ENCODE measurements around the gene TLN1. TPM values are rescaled to one million over a fixed set of nuclear protein-coding genes. Genes with fewer than 3 reads are reported as not detected.

Gene TLN1
- total RNA-seq, 4 donors from 2014 or later: 126 to 179 (median 152) TPM

DNA sequence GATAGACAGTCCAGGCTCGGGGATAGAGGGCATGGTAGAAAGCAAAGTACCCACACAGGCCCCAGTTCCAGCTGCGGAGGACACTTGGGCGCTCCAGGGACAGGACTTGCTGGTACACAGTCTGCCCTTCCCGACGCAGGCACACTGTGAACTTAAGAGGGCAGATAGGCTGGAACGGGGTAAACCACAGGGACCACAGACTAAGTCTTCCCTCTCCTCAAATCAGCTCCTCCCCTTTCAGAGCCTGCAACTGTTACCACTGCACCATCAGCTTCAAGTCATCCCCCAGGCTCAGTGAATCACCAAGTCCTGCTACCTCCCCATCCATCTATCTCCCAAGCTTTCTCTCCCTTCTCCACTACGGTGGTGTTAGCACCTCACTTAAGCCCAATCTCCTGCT, 9.7 kb upstream of the TLN1 start:
- 91% methylated on average over 7 of the region's 7 CpGs for WGBS

GRCh38 chr9:35740243-35740642, 8.2 kb upstream of the TLN1 start:
- H3K9me3 ChIP-seq: no peaks in the 10 kb centered on the region
- H3K36me3 ChIP-seq: peaks cover 97% of the 10 kb centered on the region
- no peak for DNase-seq (ENCODE audit: low spot score in 2 of 2)
- H3K27ac ChIP-seq: no peak overlapping the region
- TF ChIP-seq POLR2AphosphoS5 (IDR thresholded peaks at IDR 0.05): no peak
- H3K27me3 ChIP-seq: no peaks in the 10 kb centered on the region
- H3K4me3 ChIP-seq: no peak overlapping the region
- H3K4me1 ChIP-seq: peaks cover 9% of the 10 kb centered on the region
- WGBS: 80% methylated on average over 1 of the region's 6 CpGs

More for the DNA sequence above, 9.7 kb upstream of the TLN1 start:
- Histone ChIP-seq H3K4me1 (peaks cover 23% of the 10 kb centered on the region), H3K27me3 (no peaks in the 10 kb centered on the region), H3K27ac (no peak overlapping the region), H3K4me3 (no peak overlapping the region), H3K36me3 (peaks cover 82% of the 10 kb centered on the region), H3K9me3 (no peaks in the 10 kb centered on the region)
- TF ChIP-seq POLR2A (IDR thresholded peaks at IDR 0.05) (no peak), EP300 (IDR thresholded peaks at IDR 0.05) (no peak), POLR2AphosphoS5 (IDR thresholded peaks at IDR 0.05) (no peak)
- TF ChIP-seq, protein P1, sequence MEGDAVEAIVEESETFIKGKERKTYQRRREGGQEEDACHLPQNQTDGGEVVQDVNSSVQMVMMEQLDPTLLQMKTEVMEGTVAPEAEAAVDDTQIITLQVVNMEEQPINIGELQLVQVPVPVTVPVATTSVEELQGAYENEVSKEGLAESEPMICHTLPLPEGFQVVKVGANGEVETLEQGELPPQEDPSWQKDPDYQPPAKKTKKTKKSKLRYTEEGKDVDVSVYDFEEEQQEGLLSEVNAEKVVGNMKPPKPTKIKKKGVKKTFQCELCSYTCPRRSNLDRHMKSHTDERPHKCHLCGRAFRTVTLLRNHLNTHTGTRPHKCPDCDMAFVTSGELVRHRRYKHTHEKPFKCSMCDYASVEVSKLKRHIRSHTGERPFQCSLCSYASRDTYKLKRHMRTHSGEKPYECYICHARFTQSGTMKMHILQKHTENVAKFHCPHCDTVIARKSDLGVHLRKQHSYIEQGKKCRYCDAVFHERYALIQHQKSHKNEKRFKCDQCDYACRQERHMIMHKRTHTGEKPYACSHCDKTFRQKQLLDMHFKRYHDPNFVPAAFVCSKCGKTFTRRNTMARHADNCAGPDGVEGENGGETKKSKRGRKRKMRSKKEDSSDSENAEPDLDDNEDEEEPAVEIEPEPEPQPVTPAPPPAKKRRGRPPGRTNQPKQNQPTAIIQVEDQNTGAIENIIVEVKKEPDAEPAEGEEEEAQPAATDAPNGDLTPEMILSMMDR (IDR thresholded peaks at IDR 0.05): no peak
- peak in 1 of 2 donors; percentile 13 for DNase-seq (ENCODE audit: low spot score in 2 of 2)

- 87% methylated on average over 7 of the region's 7 CpGs for WGBS
- no peak overlapping the region for H3K4me3 ChIP-seq
- no peak overlapping the region for H3K27ac ChIP-seq
- peak in 1 of 2 donors; percentile 40 for DNase-seq (ENCODE audit: low spot score in 2 of 2)
- peaks cover 90% of the 10 kb centered on the region for H3K36me3 ChIP-seq
- TF ChIP-seq, protein P1 (IDR thresholded peaks at IDR 0.05): no peak
- TF ChIP-seq POLR2AphosphoS5 (IDR thresholded peaks at IDR 0.05) (no peak), EP300 (IDR thresholded peaks at IDR 0.05) (no peak)
- H3K27me3 ChIP-seq: no peaks in the 10 kb centered on the region
- no peaks in the 10 kb centered on the region for H3K9me3 ChIP-seq
- H3K4me1 ChIP-seq: no peaks in the 10 kb centered on the region
Observed at GRCh38 chr9:35738924-35739323, 6.9 kb upstream of the TLN1 start.

DNA sequence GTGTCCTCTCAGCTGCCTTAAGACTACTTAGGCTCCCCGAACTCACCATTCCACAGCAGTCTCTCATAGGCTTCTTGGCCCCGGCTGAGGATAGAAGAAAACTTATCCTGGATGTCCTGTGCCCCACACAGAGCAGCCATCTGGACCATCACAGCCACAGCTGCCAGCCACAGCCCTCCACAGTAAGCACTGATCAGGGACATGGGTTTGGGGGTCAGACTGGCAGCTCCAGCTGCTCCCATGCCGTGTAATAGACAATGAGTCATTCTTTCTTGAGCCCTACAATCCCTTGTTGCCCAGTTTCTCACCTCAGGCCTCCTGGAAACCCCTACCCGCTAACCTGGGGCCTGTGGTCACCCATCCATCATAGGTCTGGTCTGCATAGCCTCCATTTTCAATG, 6.2 kb upstream of the TLN1 start:
- peak in 1 of 2 donors; percentile 38 for DNase-seq (ENCODE audit: low spot score in 2 of 2)
- Histone ChIP-seq H3K4me3 (no peak overlapping the region), H3K27me3 (no peaks in the 10 kb centered on the region), H3K27ac (no peak overlapping the region), H3K36me3 (peaks cover 82% of the 10 kb centered on the region), H3K4me1 (peaks cover 4% of the 10 kb centered on the region), H3K9me3 (no peaks in the 10 kb centered on the region)
- WGBS: 62% methylated on average over 4 of the region's 4 CpGs
- TF ChIP-seq, protein P1 (IDR thresholded peaks at IDR 0.05): no peak
- no peak for TF ChIP-seq POLR2A (IDR thresholded peaks at IDR 0.05)
- no peak for TF ChIP-seq POLR2AphosphoS5 (IDR thresholded peaks at IDR 0.05)
- TF ChIP-seq EP300 (IDR thresholded peaks at IDR 0.05): no peak

DNA sequence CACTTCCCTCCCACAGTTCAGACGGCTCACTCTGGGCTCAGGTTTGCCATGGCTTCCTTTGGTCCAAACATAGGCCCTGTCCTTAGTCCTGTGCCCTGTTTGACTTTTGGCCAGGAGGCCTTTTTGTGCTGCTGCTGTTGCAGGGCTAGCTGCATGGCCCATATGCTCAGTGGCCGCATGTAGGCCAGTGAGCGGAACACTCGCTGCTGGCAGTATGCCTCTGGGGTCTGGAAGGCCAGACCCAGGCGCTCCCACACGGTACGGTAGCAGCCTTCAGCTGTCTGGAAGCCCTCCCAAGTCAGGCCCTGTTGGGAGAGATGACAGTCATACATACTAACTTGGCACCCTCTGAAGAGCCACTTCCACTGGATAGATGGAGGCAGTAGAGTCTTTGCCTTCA, 5.1 kb upstream of the TLN1 start:
- Histone ChIP-seq H3K27me3 (no peaks in the 10 kb centered on the region), H3K36me3 (peaks cover 72% of the 10 kb centered on the region), H3K4me3 (no peak overlapping the region), H3K9me3 (no peaks in the 10 kb centered on the region), H3K27ac (no peak overlapping the region), H3K4me1 (peaks cover 11% of the 10 kb centered on the region)
- 78% methylated on average over 4 of the region's 7 CpGs for WGBS
- DNase-seq (ENCODE audit: low spot score in 2 of 2): no peak
- TF ChIP-seq POLR2A (IDR thresholded peaks at IDR 0.05) (no peak), POLR2AphosphoS5 (IDR thresholded peaks at IDR 0.05) (no peak), EP300 (IDR thresholded peaks at IDR 0.05) (no peak)

DNA sequence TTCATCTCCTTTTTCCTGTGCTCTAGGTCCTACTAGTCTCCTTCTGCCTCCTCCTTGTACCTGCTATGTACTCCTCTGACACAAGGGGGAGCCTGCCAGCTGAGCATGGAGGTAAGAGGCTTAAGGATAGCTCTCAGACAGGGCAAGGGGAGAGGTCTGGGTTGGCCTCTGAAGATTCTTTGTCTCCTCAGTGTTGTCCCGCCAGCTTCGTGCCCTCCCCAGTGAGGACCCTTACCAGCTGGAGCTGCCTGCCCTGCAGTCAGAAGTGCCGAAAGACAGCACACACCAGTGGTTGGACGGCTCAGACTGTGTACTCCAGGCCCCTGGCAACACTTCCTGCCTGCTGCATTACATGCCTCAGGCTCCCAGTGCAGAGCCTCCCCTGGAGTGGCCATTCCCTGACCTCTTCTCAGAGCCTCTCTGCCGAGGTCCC, 4.2 kb upstream of the TLN1 start:
- Histone ChIP-seq H3K27ac (no peak overlapping the region), H3K4me1 (peaks cover 14% of the 10 kb centered on the region), H3K36me3 (peaks cover 63% of the 10 kb centered on the region), H3K27me3 (no peaks in the 10 kb centered on the region), H3K9me3 (no peaks in the 10 kb centered on the region), H3K4me3 (no peak overlapping the region)
- no peak for DNase-seq (ENCODE audit: low spot score in 2 of 2)
- 65% methylated on average over 5 of the region's 5 CpGs for WGBS
- TF ChIP-seq EP300 (IDR thresholded peaks at IDR 0.05): no peak
- TF ChIP-seq POLR2AphosphoS5 (IDR thresholded peaks at IDR 0.05): no peak
- TF ChIP-seq, protein P1 (IDR thresholded peaks at IDR 0.05): peak; percentile 42 to 81
- TF ChIP-seq POLR2A (IDR thresholded peaks at IDR 0.05): no peak

Data from suprapubic skin (tissue), 4 donors.